Heart right ventricle (tissue), 16 donors: ENCODE data around the gene SULT1C4. TPM values are rescaled to one million over a fixed set of nuclear protein-coding genes. Genes with fewer than 3 reads are reported as not detected.

Experiments
- ATAC-seq, 8 donors: fragments of 200-7000 bp; cut with Tn5 transposase; one replicate each; pipeline ENCODE4 v1.9.1; 2020; ENCODE audit warnings: mild to moderate bottlenecking in 8 of 8, moderate library complexity in 8 of 8, moderate number of reproducible peaks in 1 of 8
- DNase-seq, 2 donors: peaks; one replicate each; pipeline ENCODE4 v3.0.0-alpha.2; 2020
- H3K27ac ChIP-seq, 10 donors: fragments of 200-600 bp; sonication (generic) in 2 of 10; one replicate each; pipeline versions ENCODE4 v1.5.0 to v1.8.0; 2020 to 2022; ENCODE audit warnings: mild to moderate bottlenecking in 3 of 10
- H3K27me3 ChIP-seq, 7 donors: fragments of 200-600 bp; one replicate each; pipeline ENCODE4 v1.8.0; 2021 to 2022; ENCODE audit warnings: mild to moderate bottlenecking in 2 of 7
- H3K36me3 ChIP-seq, 9 donors: fragments of 200-600 bp; sonication (generic) in 1 of 9; one replicate each; pipeline versions ENCODE4 v1.5.0 to v1.8.0; 2020 to 2022; ENCODE audit warnings: mild to moderate bottlenecking in 2 of 9
- H3K4me1 ChIP-seq, 9 donors: fragments of 200-600 bp; sonication (generic) in 1 of 9; one replicate each; pipeline versions ENCODE4 v1.5.0 to v1.8.0; 2020 to 2022; ENCODE audit warnings: mild to moderate bottlenecking in 4 of 9
- H3K4me3 ChIP-seq, 10 donors: fragments of 200-600 bp; sonication (generic) in 2 of 10; one replicate each; pipeline versions ENCODE4 v1.5.0 to v1.8.0; 2020 to 2022; ENCODE audit warnings: mild to moderate bottlenecking in 7 of 10, moderate library complexity in 2 of 10
- H3K9me3 ChIP-seq, 11 donors: fragments of 200-600 bp in 10 of 11; sonication (generic) in 2 of 11; one replicate each; pipeline versions ENCODE4 v1.5.0 to v1.8.0; 2013 to 2022; ENCODE audit warnings: mild to moderate bottlenecking in 2 of 11, control low read depth in 1 of 11, moderate library complexity in 1 of 11
- WGBS, 2 donors: extraction: QIAGEN DNeasy Blood & Tissue Kit; methylation state at CpG; one replicate each; pipeline ENCODE4 v1.1.7; 2013; ENCODE audit warnings: inconsistent platforms in 1 of 2; 5-methylcytosine and 5-hydroxymethylcytosine counted together
- intact Hi-C, 10 donors: fragments of 100-400 bp; cut with DNase I; formaldehyde crosslinking; loops; one replicate each; pipeline versions ENCODE4 v1.11.1 to v1.14.2; 2022
- long read RNA-seq, 3 donors: library from polyadenylated mRNA; unstranded; transcript quantifications; one replicate each; pipeline ENCODE4 v2.0.0, GENCODE V29; 2020 to 2021
- polyA plus RNA-seq, 2 donors: library from polyadenylated mRNA; stranded (reverse); fragments of 200-250 nt; gene quantifications; one replicate each; pipeline ENCODE4 v1.2.3, GENCODE V29; 2013
- total RNA-seq, 10 donors: library from RNA; stranded (reverse); fragmentation: NEBNext Ultra II Directional in 3 of 10; extraction: Animal tissue kit (Norgen Biotek cat#: 25700) in 3 of 10; gene quantifications; one replicate each; pipeline versions ENCODE4 v1.2.1 to v1.2.4, GENCODE V29; 2021 to 2023
- TF ChIP-seq, protein P1 (sequence below), 9 donors: fragments of 200-600 bp; sonication (generic) in 2 of 9; IDR thresholded peaks; one replicate each; pipeline versions ENCODE4 v1.5.0 to v1.8.0; 2021 to 2022; ENCODE audit warnings: antibody characterized with exemption in 9 of 9, mild to moderate bottlenecking in 5 of 9, moderate library complexity in 1 of 9
- donor health status: Arrhythmogenic right ventricular cardiomyopathy.
- donor health status: ischemic (EF 13 %, LVEDD 7.1; RV severe dilation, severe dysfunction).
- donor health status: healthy with polysubstance abuse.
- donor health status: DM: no; HTN: yes; CAD: no.
- donor health status: DM: no; HTN: no; CAD: no.
- donor health status: ischemic (EF 25% LVEDD 6.9; RV normal size, moderate dysfunction).
- donor health status: ischemic (EF 25% LVEDD 5.7; RV mildly dilated, moderate dysfunction).
- donor health status: healthy.
- donor health status: DM: yes; HTN: yes; CAD: no.
- donor health status: Ischemic cardiomyopathy.
- donor health status: ischemic (EF 35%, LVEDD 5.7; RV mildly dilated, moderate dysfunction).
- donor health status: nonischemic (EF 11% LVEDD 7.7; RV severe dilation, severe dysfunction).
- donor health status: DM: yes; HTN: yes; CAD: no.
- donor health status: PGD.
- donor health status: ischemic (EF 29% LVEDD 5.4; RV normal size, mild dysfunction).
- donor health status: nonischemic (EF 23%, LVEDD 6.1; RV moderate dilation, normal function).

The SULT1C4 gene
- total RNA-seq (1 to 10 TPM; 1.6 to 5.6 (median 4.0) TPM), polyA plus RNA-seq (1 to 10 TPM; 1.7 to 1.9 TPM)
- long read RNA-seq, donor 1, partial matches to known transcripts = 0 of 2 reads
- long read RNA-seq, donor 1, other reads (novel, unspliced or antisense) = 0 of 2 reads
- long read RNA-seq, donor 2, transcript SULT1C4-202 (5 exons, 1,045 nt) = major isoform, 5 of 5 reads
- long read RNA-seq, donor 2, partial matches to known transcripts = 0 of 5 reads
- long read RNA-seq, donor 2, other reads (novel, unspliced or antisense) = 0 of 5 reads
- long read RNA-seq, donor 3, partial matches to known transcripts = 0 of 2 reads
- long read RNA-seq, donor 3, other reads (novel, unspliced or antisense) = 1 of 2 reads

DNA sequence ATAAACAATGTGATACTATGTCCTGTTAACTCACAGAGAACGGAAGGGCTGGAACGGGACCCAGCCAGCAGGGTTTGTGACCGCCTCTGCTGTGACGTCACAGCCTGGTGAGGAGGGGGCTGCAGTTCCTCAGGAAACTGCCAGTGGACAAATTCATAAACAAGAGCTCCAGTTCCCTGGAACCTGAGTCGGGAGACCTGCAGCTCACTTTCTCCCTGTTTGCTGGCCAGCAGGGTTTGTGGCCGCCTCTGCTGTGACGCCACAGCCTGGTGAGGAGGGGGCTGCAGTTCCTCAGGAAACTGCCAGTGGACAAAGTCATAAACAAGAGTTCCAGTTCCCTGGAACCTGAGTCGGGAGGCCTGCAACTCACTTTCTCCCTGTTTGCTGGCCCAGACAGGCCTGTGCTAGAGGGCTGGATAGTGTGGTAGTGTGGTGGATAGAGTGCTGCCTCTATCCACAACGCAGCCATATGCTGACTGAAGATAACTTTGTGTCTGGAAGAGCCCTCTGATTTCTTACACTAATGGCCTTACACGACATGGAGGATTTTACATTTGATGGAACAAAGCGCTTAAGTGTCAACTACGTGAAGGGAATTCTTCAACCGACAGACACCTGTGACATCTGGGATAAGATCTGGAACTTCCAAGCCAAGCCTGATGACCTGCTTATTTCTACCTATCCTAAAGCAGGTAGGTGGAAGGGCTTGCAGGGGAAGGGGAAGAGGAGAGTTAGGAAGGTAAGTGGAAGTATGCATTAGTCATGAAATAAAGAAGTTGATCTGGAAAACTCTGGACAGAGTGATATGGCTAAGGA, at the start of gene SULT1C4:
Gene SULT1C4 (plus strand): TSS at position 140 of the 816 bp plus-strand sequence. CDS start 384 bp downstream, at position 524.
- TF ChIP-seq, protein P1, sequence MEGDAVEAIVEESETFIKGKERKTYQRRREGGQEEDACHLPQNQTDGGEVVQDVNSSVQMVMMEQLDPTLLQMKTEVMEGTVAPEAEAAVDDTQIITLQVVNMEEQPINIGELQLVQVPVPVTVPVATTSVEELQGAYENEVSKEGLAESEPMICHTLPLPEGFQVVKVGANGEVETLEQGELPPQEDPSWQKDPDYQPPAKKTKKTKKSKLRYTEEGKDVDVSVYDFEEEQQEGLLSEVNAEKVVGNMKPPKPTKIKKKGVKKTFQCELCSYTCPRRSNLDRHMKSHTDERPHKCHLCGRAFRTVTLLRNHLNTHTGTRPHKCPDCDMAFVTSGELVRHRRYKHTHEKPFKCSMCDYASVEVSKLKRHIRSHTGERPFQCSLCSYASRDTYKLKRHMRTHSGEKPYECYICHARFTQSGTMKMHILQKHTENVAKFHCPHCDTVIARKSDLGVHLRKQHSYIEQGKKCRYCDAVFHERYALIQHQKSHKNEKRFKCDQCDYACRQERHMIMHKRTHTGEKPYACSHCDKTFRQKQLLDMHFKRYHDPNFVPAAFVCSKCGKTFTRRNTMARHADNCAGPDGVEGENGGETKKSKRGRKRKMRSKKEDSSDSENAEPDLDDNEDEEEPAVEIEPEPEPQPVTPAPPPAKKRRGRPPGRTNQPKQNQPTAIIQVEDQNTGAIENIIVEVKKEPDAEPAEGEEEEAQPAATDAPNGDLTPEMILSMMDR (IDR thresholded peaks at IDR 0.05) = no peak
- Histone ChIP-seq H3K36me3 (peaks cover 0 to 18% (median 0%) of the 10 kb centered on the region in 9 donors), H3K4me1 (peaks cover 0 to 24% (median 16%) of the 10 kb centered on the region in 9 donors), H3K27me3 (no peaks in the 10 kb centered on the region), H3K27ac (peak within 1 kb of the TSS; percentile 48 to 89 (median 75)), H3K9me3 (no peaks in the 10 kb centered on the region), H3K4me3 (peak within 1 kb of the TSS; percentile 8 to 65 (median 53))
- intact Hi-C loops = no loop called here
- WGBS, 2 donors = 11 to 15% methylated on average over 13 of the region's 13 CpGs
- peak; percentile 75 to 95 (median 89) for ATAC-seq
- peak; percentile 61 to 73 for DNase-seq

DNA sequence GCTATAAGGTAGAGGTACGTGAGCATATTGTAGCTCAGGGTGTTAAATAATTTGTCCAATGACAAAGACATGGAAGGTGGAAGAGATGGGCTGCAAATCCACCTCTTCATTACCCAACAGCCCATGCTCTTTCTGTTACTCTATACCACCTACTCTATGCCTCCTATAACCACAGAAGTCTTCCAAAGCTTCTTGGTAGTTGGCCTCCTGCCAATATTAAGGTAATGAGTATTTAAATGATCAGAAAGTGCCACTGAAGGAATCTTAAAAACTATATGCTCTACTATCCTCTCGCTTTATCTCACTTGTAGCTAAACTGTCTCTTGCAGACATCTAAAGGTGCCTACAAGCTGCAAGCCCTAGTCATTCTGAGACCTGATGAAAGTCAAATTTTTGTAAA, 48.0 kb upstream of the SULT1C4 start:
- Histone ChIP-seq H3K27me3 (no peaks in the 10 kb centered on the region), H3K27ac (no peak overlapping the region), H3K36me3 (no peaks in the 10 kb centered on the region), H3K4me1 (peaks cover 0 to 9% (median 0%) of the 10 kb centered on the region in 9 donors), H3K9me3 (no peaks in the 10 kb centered on the region), H3K4me3 (no peak overlapping the region)
- ATAC-seq (no peak), DNase-seq (no peak)
- 96 to 98% methylated on average over 2 of the region's 2 CpGs for WGBS, 2 donors
- intact Hi-C loops = no loop called here
- TF ChIP-seq, protein P1 (IDR thresholded peaks at IDR 0.05) = no peak

DNA sequence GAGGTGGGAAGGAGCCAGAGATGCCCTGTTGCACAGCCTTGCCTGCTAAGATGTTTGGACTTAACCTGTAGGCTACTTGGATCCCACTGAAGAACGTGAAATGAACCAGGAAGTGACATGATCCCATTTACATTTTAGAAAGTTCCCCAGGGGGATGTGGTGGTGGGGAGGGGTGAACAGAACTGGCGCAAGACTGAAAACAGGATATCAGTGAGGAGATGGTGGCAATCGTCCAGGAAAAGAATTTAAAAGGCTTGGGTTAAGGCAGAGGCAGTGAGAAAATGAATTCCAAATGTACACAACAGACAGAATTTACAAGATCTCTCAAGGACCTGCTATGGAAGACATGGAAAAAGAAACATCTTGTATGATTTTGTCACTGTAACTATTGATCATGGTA, 46.8 kb upstream of the SULT1C4 start:
- TF ChIP-seq, protein P1 (IDR thresholded peaks at IDR 0.05) = no peak
- WGBS, 2 donors = 20 to 31% methylated on average over 3 of the region's 3 CpGs
- H3K27me3 ChIP-seq = no peaks in the 10 kb centered on the region
- H3K36me3 ChIP-seq = no peaks in the 10 kb centered on the region
- intact Hi-C loops = no loop called here
- no peak overlapping the region for H3K27ac ChIP-seq
- H3K4me3 ChIP-seq = no peak overlapping the region
- ATAC-seq (no peak), DNase-seq (peak in 1 of 2 donors; percentile 7)
- H3K4me1 ChIP-seq = peaks cover 0 to 9% (median 0%) of the 10 kb centered on the region in 9 donors
- H3K9me3 ChIP-seq = no peaks in the 10 kb centered on the region

DNA sequence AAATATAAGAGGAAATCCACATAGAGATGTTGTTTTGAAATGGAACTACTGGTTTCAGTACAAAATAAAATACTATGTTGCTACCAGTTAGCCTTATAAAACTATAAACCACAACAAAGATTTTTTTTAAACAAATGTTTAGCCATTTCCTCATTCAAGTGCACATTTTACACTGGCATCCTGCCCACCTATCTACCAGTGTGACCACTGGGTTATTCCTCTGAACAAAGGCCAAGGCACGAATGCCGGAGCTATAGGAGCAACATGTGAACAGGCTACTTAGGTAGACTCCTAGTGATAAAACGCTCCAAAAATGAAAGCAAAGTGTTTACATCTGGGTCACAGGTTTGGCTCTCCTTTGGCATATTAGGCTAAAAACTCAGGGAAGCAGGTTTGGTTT, 31.8 kb upstream of the SULT1C4 start:
- TF ChIP-seq, protein P1 (IDR thresholded peaks at IDR 0.05) = no peak
- no peak for DNase-seq
- no peak for ATAC-seq
- Histone ChIP-seq H3K9me3 (no peaks in the 10 kb centered on the region), H3K27me3 (peaks cover 0 to 25% (median 0%) of the 10 kb centered on the region in 7 donors), H3K4me1 (no peaks in the 10 kb centered on the region), H3K4me3 (no peak overlapping the region), H3K36me3 (no peaks in the 10 kb centered on the region), H3K27ac (no peak overlapping the region)
- intact Hi-C loops = loop anchor here in 1 of 10 donors (5.0 kb wide), 1 partner anchor 236 kb away; no protein-coding TSS in a partner anchor
- WGBS, 2 donors = 74 to 80% methylated on average over 3 of the region's 3 CpGs
